K562 (cell line): ENCODE measurements around the gene CTDSP1. TPM values are rescaled to one million over a fixed set of nuclear protein-coding genes. Genes with fewer than 3 reads are reported as not detected.
A peak's percentile ranks its signal among the peaks of the same experiment; 100 is the strongest.

Source experiments
- BCL6 ChIP-seq: fragments of 250-450 bp; sonication (Bioruptor Pico); IDR thresholded peaks from 2 replicates; pipeline ENCODE4 v1.4.0; 2020
- BRD9 ChIP-seq: fragments of 450-650 bp; IDR thresholded peaks from 2 replicates; pipeline ENCODE4 v1.6.1; 2018; ENCODE audit warnings: low read depth; ENCODE audit not compliant: partially characterized antibody
- C11orf30 ChIP-seq: fragments of 450-650 bp; IDR thresholded peaks from 2 replicates; pipeline ENCODE4 v1.6.1; 2016; ENCODE audit warnings: low read depth, mild to moderate bottlenecking
- CBFB ChIP-seq: sonication (generic); formaldehyde crosslinking; IDR thresholded peaks from 2 replicates; pipeline ENCODE4 v1.4.0; 2020; ENCODE audit warnings: mild to moderate bottlenecking, missing genetic modification reagents
- GTF3C2 ChIP-seq: IDR thresholded peaks from 3 replicates; pipeline ENCODE4 v1.6.1; 2011; ENCODE audit warnings: borderline replicate concordance, mild to moderate bottlenecking, moderate library complexity; ENCODE audit not compliant: insufficient read length; ENCODE audit errors: extremely low read depth
- HDAC1 ChIP-seq, 2 experiments: fragments of 450-650 bp; IDR thresholded peaks; 2 replicates each; pipeline ENCODE4 v1.6.1; 2016 to 2017; ENCODE audit warnings: inconsistent platforms in 1 of 2, mild to moderate bottlenecking in 1 of 2, moderate library complexity in 1 of 2
- HDAC8 ChIP-seq: fragments of 450-650 bp; IDR thresholded peaks from 2 replicates; pipeline ENCODE4 v1.6.1; 2016; ENCODE audit warnings: mild to moderate bottlenecking, missing genetic modification characterization, moderate library complexity, missing compliant biosample characterization
- HMG20B ChIP-seq: fragments of 250-450 bp; sonication (Bioruptor Pico); IDR thresholded peaks from 2 replicates; pipeline ENCODE4 v1.5.0; 2021; ENCODE audit warnings: mild to moderate bottlenecking
- HSF4 ChIP-seq: fragments of 250-450 bp; sonication (Bioruptor Pico); IDR thresholded peaks from 2 replicates; pipeline ENCODE4 v2.1.2; 2022; ENCODE audit warnings: mild to moderate bottlenecking, moderate library complexity, borderline replicate concordance
- KLF13 ChIP-seq: fragments of 450-650 bp; IDR thresholded peaks from 2 replicates; pipeline ENCODE4 v1.6.1; 2016; ENCODE audit warnings: missing genetic modification characterization, low read depth, mild to moderate bottlenecking, missing compliant biosample characterization, moderate library complexity, borderline replicate concordance
- NR0B1 ChIP-seq: fragments of 450-650 bp; IDR thresholded peaks from one replicate; pipeline ENCODE4 v1.6.1; 2018; ENCODE audit warnings: mild to moderate bottlenecking, moderate library complexity; ENCODE audit not compliant: partially characterized antibody
- NR2C1 ChIP-seq, 2 experiments: fragments of 450-650 bp; IDR thresholded peaks; 2 replicates each; pipeline ENCODE4 v1.6.1; 2017; ENCODE audit warnings: mild to moderate bottlenecking in 2 of 2, antibody characterized with exemption in 1 of 2, inconsistent platforms in 1 of 2, missing compliant biosample characterization in 1 of 2, missing genetic modification characterization in 1 of 2
- OTX1 ChIP-seq: fragments of 450-650 bp; formaldehyde crosslinking; IDR thresholded peaks from 2 replicates; pipeline ENCODE4 v1.4.0; 2022; ENCODE audit warnings: mild to moderate bottlenecking
- SAFB2 ChIP-seq: fragments of 200-400 bp; formaldehyde crosslinking; IDR thresholded peaks from 2 replicates; pipeline ENCODE4 v1.6.1; 2018; ENCODE audit warnings: borderline replicate concordance, low read length, low read depth, moderate library complexity; ENCODE audit not compliant: severe bottlenecking
- ZBTB12 ChIP-seq: fragments of 250-450 bp; sonication (Bioruptor Pico); IDR thresholded peaks from 2 replicates; pipeline ENCODE4 v1.4.0; 2020
- ZFP36 ChIP-seq: fragments of 150-350 bp; IDR thresholded peaks from 2 replicates; pipeline ENCODE4 v1.6.1; 2018; ENCODE audit warnings: low read length, low read depth; ENCODE audit not compliant: partially characterized antibody
- ZFX ChIP-seq: sonication (generic); formaldehyde crosslinking; IDR thresholded peaks from 2 replicates; pipeline ENCODE4 v1.8.0; 2022; ENCODE audit warnings: mild to moderate bottlenecking, missing genetic modification reagents, moderate library complexity
- ZKSCAN1 ChIP-seq: fragments of 150-350 bp; IDR thresholded peaks from 2 replicates; pipeline ENCODE4 v1.6.1; 2016; ENCODE audit warnings: low read depth, low read length
- ZNF143 ChIP-seq: sonication (generic); formaldehyde crosslinking; IDR thresholded peaks from 2 replicates; pipeline ENCODE4 v1.9.0; 2022; ENCODE audit warnings: mild to moderate bottlenecking, missing genetic modification reagents
- ZNF232 ChIP-seq: sonication (generic); formaldehyde crosslinking; IDR thresholded peaks from 2 replicates; pipeline ENCODE4 v1.8.0; 2022; ENCODE audit warnings: mild to moderate bottlenecking, missing genetic modification reagents
- ZNF551 ChIP-seq: fragments of 250-450 bp; sonication (Bioruptor Pico); IDR thresholded peaks from 2 replicates; pipeline ENCODE4 v1.5.0; 2021; ENCODE audit warnings: mild to moderate bottlenecking, moderate library complexity
- ZNF696 ChIP-seq: fragments of 250-450 bp; sonication (Bioruptor Pico); conservative IDR thresholded peaks from 2 replicates; pipeline ENCODE4 v1.4.0; 2020; ENCODE audit warnings: mild to moderate bottlenecking, moderate library complexity
- polyA plus RNA-seq, 8 experiments: library from polyadenylated mRNA; depleted of rRNA in 4 of 8; stranded (reverse) in 5 of 8; unstranded in 3 of 8; fragments of >200 nt; fragmentation: Nextera tagmentation in 2 of 8; fragmentation: Illumina TruSeq in 1 of 8; extraction: Ambion mirVana in 2 of 8; extraction: Trizol in 1 of 8; gene quantifications; 2 replicates each; pipeline versions ENCODE4 v1.2.1 to v1.2.3, GENCODE V29; 2011 to 2014; ENCODE audit warnings: inconsistent platforms in 1 of 8, missing spikeins in 1 of 8
- total RNA-seq, 7 experiments: library from RNA; depleted of rRNA in 6 of 7; stranded (reverse); fragments of >200 nt in 6 of 7; fragmentation: Illumina TruSeq in 2 of 7; extraction: Trizol in 2 of 7; gene quantifications; 2 replicates each; pipeline versions ENCODE4 v1.2.1 to v1.2.3, GENCODE V29; 2011 to 2021; ENCODE audit warnings: low replicate concordance in 1 of 7

CTDSP1 gene
- total and polyA plus RNA-seq, 9 of the 15 experiments (the other 6 are each of a cell fraction or from before 2014, with no cell fraction given): 2.4 to 74.8 (median 45.8) TPM

- TF ChIP-seq NR0B1 (no peak), HDAC8 (no peak), KLF13 (no peak), ZBTB12 (CRISPR knock-in tag) (no peak), ZFX (peak; percentile 37; the same call in 1 of the 2 replicates), BRD9 (peak; percentile 45), GTF3C2 (no peak), HMG20B (CRISPR knock-in tag) (no peak), SAFB2 (no peak), ZNF551 (CRISPR knock-in tag) (no peak), BCL6 (CRISPR knock-in tag) (no peak), ZNF232 (CRISPR knock-in tag) (no peak), C11orf30 (peak; percentile 69), NR2C1 (IDR thresholded peaks at IDR 0.05) (no peak; the same call in 1 of the 2 replicates), NR2C1 (tag; IDR thresholded peaks at IDR 0.05) (0 out of 2 replicates have a peak, but pooled peaks have one; percentile 31), ZKSCAN1 (no peak), OTX1 (CRISPR knock-in tag) (no peak), ZNF143 (no peak), ZNF696 (CRISPR knock-in tag) (no peak), HSF4 (CRISPR knock-in tag) (no peak), CBFB (no peak), HDAC1 (IDR thresholded peaks at IDR 0.05) (peak in 1 of 2 experiments; percentile 56; a peak in 1 of 4 replicates), ZFP36 (peak; percentile 72)
Observed at GRCh38 chr2:218422403-218423086, 22.9 kb downstream of the CTDSP1 start (continued).
